B cell (primary cell): ENCODE results near the gene INTS15.

Experiments
- CTCF ChIP-seq: fragments of 200-600 bp; IDR thresholded peaks from one replicate; pipeline ENCODE4 v1.8.0; 2022; ENCODE audit warnings: antibody characterized with exemption, mild to moderate bottlenecking
- EZH2 ChIP-seq: IDR thresholded peaks from 2 replicates; pipeline ENCODE4 v1.6.1; 2012; ENCODE audit warnings: borderline replicate concordance, low read depth, mild to moderate bottlenecking, moderate library complexity, low read length; ENCODE audit not compliant: insufficient read depth, poor library complexity, severe bottlenecking

- no peak for TF ChIP-seq CTCF
- no peak for TF ChIP-seq EZH2
These were observed 52.5 kb downstream of the INTS15 start for GRCh38 chr7:6642239-6642839.
